Kidney tubule cell (primary cell): ENCODE results near the gene GPX6.
"Not testable (repeated sequence)": the region's sequence is repeated elsewhere in the genome, so short reads cannot be mapped to it uniquely, and the experiment has no call there.

Source experiments
- DNase-seq: peaks from one replicate; pipeline ENCODE4 v3.0.0-alpha.2; 2018; ENCODE audit warnings: low spot score

Gene GPX6, protein sequence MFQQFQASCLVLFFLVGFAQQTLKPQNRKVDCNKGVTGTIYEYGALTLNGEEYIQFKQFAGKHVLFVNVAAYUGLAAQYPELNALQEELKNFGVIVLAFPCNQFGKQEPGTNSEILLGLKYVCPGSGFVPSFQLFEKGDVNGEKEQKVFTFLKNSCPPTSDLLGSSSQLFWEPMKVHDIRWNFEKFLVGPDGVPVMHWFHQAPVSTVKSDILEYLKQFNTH

DNA sequence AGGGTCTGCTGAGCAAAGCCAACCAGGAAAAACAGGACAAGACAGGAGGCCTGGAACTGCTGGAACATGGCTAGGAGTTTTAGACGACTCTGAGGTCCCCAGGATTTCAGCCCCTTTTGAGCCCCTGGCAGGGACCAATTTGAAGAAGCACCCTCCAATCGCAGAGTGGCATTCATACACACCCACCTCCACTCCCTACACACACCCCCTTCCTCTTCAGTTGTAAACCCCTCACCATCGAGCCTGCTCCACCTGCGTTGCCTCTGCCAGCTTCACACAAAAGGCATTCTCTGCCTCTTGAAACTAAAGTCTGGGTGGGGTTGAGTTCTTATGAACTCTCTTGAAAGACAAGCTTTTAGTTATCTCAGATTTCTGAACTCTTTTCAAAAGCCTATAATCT lies at the start of gene GPX6:
Gene GPX6, minus strand, starts transcription at position 118 of the 400 bp plus-strand sequence. Its CDS starts 50 bp downstream, at position 68.
- DNase-seq = no peak

DNA sequence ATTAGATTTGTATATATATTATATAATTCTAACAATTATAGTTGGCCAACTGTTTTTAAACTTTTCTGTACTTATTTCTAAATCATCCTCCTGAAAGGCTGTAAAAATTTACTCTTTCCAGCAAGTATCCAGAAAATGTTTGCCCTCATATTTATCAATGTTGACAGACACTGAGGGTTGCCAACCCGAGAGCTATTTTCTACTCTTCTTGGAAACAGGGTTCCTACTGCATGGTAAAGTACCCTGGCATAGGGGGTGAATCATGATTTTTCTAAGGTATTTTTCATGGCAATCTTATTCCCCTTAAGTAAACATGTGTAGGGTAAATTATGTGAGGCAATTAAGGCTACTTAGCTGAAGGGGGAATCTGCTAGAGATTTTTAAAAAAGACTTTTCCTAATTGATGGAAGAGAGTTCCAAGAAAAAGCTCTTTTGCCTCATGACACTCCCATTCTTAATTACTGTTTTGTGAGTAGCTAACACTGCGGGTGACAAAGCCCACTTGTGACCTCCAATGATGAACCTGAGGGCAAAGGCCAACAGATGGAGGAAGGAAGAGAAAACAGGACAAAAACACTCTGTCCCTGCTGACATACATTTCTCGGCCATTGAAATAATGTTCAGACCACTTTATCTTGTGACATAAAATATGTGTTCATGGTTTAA lies 48.0 kb upstream of the GPX6 start:
- no peak for DNase-seq

DNA sequence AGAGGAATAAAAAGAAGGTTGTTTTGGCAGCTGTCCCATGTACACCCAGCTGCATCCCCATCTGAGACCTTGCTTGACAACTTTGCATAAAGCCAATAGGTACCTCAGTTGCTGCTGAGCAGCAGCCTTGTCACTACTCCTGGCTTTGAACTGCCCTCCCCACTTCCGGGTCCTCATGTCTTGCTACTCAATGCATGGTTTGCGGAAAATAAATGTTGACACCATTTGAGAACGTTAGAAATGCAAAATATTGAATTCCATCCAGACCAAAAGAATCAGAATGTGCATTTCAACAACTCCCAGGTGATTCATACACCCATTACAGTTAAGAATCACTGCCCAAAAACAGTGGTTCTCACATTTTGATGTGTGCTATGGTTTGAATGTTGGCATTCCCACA lies 43.0 kb upstream of the GPX6 start:
- DNase-seq = peak; percentile 7

DNA sequence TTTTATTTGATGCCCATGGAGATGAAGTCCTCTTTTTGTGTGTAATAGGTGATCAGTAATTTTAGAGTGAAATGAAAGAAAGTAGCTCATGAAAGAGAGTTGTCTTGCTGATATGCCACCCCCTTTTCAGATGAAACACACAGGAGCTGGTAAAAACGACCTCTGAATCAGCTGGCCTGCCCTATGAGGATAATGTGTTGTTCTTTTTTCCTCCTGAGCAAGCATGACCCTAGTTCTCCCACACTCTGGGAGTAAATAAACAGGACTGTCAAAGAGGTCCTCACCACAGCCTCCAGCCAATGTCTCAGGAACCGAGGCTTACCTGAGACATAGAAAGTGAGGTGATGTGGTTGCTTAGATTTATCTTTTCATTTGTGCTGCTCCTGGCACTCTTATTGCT lies 39.5 kb upstream of the GPX6 start:
- DNase-seq = peak; percentile 37

DNA sequence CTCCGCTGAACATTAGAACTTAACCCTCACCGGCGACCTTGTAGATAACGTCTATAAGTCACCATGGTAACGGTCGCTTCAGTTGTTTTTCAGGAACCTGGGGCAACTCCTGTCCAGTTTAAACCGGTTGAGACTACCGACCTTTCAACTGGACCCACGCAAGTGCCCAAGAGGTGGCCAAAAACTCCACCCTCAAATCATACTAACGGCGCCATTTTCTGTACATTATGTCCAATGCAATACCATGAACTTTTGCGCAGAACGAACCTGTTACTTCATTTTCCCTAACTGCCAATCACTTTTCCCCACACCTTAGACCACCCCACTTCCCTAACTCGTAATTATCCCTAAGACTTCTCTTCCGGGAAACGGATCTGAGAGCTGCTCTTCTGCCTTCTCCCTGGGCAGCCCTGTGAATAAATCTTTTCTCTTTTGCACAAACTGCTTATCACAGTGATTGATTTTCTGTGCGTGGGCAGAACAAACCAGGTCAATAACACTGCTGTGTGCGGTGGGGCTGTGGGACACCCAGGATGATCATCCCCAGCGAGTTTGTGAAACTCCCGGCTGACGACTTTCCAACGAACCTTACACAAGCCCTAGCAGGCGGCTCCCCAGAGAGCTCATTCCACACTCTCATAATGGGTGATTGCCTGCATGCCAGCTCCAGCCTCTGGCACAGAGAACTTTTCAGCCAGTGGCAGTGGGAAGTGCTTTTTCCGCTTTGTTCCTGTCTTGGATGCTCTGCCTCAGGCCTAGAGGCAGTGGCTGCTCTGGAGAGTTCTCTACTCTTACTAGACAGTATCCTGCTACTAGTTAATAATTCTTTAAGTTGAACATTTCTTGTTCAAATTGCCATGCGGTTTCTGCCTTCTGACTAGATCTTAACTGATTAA lies 38.6 kb upstream of the GPX6 start:
- DNase-seq = peak; percentile 77

DNA sequence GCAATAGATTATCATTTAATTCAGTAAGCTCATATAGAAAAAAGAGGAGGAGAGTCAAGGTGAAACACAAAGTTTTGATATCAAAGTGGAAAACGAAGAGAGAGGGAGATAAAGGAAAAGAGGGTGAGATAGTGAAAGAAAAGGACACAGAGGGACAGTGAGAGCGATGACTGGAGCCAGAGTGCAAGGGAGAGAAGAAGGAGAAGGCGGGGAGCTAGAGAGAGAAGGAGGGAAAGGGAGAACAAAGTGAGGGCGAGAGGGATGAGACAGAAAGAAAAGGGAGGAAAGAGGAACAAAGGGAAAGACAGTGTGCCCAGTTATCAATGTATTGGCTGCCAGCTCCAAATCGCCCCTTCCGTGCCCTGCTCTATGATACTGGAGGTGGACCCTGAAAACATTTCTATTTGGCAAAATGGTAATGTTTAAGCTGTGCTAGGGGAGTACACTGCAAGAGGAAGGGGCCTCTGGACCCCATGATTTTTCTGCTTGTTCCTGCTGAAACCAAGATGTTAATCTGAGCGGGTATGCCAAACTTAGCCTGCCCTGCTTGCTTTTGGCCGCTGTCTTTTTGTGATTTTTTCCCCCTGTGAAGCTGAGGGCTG lies 37.9 kb upstream of the GPX6 start:
- DNase-seq = no peak

DNA sequence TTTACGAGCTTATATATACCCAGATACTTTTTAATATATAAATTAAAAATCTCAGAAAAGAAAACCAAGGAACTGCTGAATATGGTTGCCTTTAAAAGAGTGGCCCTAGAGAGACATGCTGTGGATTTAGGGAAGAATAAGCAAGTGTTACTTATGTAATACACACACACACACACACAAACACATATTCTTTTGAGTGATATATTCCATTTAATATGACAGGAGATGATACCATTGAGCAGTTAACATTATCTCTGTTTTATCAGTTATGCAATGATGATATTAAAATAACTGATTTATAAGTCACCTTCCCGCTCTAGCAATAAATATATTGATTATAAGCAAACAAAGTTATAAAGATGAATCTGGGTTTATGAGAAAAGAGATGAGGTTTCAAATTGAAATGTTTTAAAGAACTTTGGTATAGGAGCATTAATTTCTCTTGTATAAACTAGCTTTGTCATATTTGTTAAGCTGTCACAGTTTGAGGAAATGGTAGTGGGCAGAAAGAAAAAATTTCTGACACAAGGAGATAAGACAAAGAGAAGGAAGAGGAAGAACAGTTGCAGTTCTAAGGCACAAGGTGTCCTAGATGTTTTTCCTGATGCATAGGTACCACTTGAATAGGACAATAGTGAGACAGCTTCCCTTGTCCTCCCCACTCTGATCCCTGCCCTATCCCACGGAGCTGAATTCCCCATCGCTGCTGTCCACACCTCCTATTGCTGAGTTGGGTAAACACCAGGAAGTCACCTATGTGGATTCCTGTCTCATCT lies 36.5 kb upstream of the GPX6 start:
- no peak for DNase-seq

DNA sequence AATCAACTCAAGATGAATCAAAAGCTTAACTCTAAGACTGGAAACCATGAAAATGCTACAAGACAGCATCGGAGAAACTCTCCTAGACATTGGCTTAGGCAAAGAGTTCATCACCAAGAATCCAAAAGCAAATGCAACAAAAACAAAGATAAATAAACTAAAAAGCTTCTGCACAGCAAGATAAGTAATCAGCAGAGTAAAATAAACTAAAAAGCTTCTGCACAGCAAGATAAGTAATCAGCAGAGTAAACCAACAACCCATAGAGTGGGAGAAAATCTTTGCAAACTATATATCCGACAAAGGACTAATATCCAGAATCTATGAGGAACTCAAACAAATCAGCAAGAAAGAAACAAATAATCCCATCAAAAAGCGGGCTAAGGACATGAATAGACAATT lies 31.4 kb upstream of the GPX6 start:
- not testable (repeated sequence) for DNase-seq

DNA sequence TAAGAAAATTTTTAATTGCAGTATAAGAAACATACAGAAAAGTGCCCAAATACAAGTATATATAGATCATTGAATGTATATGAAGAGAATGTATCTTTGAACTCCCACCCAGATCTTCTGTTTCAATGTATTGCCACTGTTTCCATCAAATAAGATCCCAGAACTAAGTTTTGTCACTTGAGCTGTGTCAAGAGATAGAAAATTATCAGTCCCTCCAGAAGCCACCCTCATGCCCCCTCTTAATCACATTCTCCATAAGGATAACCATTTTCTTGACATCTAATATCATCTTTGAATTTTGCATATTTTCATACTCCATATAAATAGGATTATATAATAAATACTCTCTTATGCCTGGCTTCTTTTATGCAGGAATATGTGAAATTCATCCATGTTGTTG lies 30.4 kb upstream of the GPX6 start:
- DNase-seq = no peak

DNA sequence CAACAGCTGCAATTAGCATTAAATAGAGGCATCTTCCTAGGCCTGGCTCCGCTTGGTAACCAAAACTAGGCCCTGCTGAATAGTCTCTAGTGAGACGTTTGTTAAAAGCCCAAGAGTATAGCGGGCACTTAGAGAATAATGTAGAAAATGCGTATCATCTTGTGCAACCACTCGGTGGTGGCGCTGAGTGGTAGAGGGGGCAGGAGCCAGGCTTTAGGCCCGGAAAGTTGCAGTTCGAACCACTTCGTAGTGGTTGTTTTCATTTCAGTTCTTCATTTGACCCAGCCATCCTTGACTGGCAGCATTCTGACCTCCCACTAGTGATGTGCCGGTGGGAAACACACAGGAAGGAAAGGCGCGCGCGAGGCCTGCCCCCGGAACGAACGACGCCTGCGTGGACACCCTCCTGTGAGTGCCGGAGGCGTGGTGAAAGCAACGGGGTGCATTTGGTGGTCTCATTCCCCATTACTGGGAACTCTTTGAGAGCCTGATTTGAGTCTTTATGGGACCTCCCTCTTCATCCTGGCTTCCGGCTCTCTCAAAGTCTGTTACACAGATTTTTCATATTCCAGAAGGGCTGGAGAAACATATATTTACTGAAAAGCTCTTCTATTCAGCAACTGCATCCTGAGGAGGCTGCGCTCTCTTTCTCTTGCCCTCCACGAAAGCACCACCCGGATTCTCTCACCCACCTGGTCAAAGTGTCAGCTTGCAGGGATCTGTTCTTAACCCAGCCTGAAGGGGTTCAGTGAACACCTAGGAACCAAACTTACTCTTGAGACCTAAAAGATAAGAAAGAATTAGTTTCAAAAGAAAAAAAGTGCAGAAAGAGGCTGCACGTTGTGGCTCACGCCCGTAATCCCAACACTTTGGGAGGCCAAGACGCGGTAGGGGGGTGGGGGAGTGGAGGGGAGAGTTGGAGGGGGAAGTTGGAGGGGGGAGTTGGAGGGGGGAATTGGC lies 28.3 kb upstream of the GPX6 start:
- no peak for DNase-seq

DNA sequence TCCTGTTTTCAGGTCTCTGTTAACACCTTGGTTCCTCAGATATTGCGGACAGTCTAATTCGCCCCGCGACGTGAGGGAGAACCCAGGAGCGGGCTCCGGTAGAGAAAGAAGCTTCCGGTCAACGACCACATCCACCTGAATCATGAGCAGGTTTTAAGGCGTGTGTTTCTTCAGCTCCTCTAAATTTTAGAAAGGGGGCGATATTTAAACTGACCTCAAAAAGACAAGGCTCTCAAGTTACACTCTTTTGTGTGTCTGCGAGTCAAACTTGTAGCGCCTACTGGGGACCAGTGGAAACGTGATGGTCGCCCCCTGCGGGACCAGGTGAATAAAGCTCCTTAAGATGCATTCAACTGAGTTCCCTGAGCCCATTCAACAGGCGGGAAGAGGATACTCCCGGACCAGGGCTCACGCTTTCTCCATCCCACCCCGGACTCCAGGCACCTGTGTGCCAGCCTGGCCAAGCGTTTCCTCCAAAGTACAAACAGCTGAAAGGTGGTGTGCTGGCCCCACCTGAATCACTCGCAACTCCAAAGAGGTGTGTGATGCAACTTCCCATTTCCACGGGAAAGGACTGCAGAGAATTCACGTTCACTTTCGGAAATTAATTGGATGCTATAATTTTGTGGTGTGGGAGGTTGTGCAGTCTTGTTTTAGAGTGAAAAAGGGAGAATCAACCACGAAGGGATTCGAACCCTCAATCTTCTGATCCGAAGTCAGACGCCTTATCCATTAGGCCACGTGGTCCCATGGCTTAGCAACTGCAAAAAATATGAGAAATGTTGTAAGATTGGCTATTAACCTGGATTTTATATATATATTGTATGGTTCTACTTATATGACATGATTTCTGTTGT lies 27.1 kb upstream of the GPX6 start:
- peak; percentile 97 for DNase-seq

DNA sequence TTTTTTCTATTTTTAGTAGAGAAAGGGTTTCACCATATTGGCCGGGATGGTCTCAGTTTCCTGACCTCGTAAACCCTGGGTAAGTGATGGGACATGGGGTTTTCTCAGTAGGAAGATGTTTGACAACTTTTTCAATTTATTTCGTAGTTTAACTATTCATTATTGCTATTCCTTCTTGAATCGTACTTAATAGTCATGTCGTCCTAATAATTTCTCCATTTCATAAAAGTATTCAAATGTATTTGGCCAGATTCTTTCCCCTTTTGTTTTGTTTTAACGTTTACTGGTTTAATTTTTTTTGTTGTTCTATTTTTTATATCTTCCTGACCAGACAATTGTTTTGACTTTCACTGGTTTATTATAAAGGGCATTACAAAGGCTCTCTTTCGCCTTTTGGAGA lies 26.4 kb upstream of the GPX6 start:
- DNase-seq = no peak

DNA sequence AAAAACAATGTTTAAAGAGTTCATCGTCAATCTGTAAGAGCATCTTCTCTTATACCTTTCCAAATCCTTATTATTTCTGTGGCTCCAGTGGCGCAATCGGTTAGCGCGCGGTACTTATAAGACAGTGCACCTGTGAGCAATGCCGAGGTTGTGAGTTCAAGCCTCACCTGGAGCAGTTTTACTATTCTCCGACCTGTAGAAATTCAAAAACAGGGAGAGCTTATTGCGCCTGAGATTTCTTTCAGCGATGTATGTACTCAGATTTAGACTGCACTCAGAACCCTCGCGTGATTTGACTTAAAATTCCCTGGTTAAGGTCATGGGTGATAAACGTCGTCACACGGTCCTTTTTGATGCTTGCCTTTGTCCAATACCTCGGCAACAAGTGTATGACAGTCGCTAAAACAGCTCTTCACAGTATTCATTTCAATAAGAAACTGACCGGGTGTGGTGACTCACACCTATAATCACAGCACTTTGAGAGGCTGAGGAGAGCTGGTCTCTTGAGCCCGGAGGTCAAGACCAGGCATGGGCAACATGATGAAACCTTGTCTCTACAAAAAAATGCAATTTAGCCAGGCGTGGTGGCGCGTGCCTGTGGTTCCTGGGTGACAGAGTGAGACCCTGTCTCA lies 22.0 kb upstream of the GPX6 start:
- DNase-seq = peak; percentile 72

DNA sequence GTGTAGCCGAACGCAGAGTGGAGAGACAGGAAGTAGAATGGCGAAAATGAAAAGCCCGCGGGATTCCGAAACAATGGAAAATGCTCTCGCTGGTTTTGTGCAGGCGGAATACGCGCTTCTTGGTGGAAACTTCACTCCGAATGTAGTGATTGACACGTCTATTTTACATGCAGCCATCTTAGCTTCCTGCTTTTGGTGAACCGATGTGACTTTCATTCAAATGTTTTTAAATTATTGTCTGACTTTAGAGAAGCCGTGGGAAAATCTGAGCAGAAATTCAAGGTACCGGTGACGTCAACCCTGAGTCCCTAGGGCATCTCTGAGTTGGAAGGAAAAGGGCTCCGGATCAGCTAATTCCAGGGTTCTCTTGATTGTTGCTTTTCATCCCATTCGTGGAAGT lies 21.5 kb upstream of the GPX6 start:
- DNase-seq = no peak

DNA sequence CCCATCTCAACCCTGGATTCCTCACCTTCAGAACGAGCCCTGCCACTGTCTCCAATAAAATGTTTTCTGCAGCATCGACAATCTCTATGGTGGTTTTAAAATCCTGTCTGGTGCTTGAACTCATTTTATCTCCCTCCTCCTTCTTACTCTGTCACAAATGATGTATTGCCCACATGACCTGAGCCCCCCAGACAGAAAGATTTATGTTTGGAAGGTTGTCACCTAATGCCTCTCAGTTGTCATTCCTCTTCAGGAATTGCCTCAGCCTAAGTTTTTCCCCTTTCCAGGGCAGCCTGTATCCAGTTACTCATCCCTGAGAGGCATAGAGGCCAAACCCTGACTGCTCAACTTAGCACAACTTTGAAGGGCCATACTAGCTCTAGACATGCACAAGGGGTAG lies 19.3 kb upstream of the GPX6 start:
- DNase-seq = no peak

DNA sequence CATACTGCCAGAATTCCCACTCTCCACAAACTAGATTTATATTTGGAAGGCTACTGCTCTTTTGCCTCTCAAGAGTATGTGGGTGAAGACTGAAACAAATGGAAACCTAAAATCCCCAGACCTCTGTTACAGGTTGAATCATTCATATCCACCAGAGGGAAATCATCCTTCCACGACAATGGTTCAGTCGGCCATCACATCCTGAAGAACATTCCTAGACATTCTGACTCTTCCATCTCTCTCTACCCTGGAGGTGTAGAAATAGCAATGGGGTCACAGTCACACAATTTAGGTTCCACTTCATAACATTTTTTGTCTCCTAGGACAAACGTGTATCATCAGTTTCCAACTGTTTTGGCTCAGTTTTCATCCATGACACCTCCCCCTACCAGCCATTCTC lies 18.7 kb upstream of the GPX6 start:
- peak; percentile 67 for DNase-seq

DNA sequence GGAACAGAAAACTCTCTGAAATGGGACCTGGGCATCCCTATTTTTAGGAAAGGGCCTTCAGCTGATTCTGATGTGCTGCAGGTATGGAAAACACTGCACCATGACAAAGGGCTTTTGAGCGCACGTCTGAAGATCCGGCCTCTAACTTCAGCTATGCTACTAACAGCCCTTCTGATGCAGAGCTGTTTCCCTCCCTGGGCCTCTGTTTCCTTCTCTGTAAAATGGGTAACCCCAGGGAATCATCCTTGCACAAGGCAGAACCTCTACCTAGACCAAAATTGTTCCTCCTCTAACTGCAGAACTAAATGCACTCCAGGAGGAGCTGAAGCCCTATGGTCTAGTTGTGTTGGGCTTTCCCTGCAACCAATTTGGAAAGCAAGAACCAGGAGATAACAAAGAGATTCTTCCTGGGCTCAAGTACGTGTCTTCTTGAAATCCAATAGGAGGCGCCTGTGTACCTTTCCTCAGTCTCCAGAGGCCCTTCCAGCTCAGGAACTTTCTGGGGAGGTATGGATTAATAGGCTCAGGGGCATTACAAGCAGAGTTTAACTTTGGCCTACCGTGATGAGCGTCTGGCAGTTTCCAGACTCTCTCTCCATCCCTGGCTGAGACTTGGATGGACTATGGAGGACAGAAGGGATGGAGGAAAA lies 16.0 kb upstream of the GPX6 start:
- peak; percentile 10 for DNase-seq

DNA sequence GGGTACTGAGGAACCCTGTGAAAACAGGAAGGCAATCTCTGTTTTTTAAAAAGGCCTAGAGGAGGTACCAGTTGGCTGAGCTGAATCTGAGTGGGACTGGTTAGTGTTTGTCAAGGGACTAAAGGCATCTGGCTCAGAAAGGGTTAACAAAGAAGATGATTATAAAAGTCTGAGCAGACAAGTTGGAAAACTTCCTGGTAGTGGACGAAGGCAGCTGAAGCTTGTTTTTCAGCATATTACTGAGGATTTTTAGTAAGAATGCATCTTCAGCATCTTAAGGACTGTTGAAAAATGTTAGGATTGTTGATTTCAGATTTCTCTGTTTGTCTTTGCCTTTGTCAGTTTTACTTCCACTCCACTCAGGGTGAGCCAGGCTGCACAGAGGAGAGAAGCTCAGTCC lies 15.2 kb upstream of the GPX6 start:
- DNase-seq = no peak
